Stomach (tissue), 4 donors: ENCODE results near the gene TMTC2.

Experiments
- POLR2A ChIP-seq, 4 donors: fragments of 450-650 bp; IDR thresholded peaks; one replicate each; pipeline ENCODE4 v1.6.1; 2016; ENCODE audit warnings: antibody characterized with exemption in 4 of 4, control low read depth in 2 of 4, mild to moderate bottlenecking in 1 of 4, moderate library complexity in 1 of 4
- TF ChIP-seq, protein P1 (sequence below), 7 experiments: fragments of 450-650 bp in 4 of 7; fragments of 200-600 bp in 3 of 7; sonication (generic) in 3 of 7; IDR thresholded peaks; one replicate each; pipeline ENCODE4 v1.5.1; 2016 to 2019; ENCODE audit warnings: antibody characterized with exemption in 7 of 7, control low read depth in 2 of 7, mild to moderate bottlenecking in 1 of 7

DNA sequence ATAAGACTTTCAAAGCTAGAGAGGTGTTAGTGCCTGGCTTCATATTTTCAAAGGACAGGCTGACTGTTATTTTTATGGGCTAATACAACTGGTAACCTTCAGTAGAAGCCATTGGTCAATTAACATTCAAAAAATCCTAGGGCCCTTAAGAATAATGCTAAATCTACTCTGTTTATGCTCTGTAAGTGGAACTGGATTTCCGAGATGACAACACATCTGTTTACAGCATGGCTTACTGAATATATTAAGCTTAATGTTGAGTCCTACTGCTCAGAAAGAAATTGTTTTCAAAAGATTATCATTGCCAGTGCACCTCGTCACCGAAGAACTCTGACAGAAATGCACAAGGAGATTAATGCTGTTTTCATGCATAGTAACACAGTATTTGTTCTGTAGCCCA, 239.9 kb downstream of the TMTC2 start:
- TF ChIP-seq POLR2A (IDR thresholded peaks at IDR 0.05), result no peak
- TF ChIP-seq, protein P1, sequence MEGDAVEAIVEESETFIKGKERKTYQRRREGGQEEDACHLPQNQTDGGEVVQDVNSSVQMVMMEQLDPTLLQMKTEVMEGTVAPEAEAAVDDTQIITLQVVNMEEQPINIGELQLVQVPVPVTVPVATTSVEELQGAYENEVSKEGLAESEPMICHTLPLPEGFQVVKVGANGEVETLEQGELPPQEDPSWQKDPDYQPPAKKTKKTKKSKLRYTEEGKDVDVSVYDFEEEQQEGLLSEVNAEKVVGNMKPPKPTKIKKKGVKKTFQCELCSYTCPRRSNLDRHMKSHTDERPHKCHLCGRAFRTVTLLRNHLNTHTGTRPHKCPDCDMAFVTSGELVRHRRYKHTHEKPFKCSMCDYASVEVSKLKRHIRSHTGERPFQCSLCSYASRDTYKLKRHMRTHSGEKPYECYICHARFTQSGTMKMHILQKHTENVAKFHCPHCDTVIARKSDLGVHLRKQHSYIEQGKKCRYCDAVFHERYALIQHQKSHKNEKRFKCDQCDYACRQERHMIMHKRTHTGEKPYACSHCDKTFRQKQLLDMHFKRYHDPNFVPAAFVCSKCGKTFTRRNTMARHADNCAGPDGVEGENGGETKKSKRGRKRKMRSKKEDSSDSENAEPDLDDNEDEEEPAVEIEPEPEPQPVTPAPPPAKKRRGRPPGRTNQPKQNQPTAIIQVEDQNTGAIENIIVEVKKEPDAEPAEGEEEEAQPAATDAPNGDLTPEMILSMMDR (IDR thresholded peaks at IDR 0.05), result no peak
